HG02798 (cell line): Measurements from ENCODE around the gene ZDHHC9.
"Not testable (repeated sequence)": the region's sequence is repeated elsewhere in the genome, so short reads cannot be mapped to it uniquely, and the experiment has no call there.

Experiments used
- ATAC-seq: cut with Tn5 transposase; IDR thresholded peaks from one replicate; pipeline ENCODE4 v1.9.1; 2021; ENCODE audit warnings: mild to moderate bottlenecking; ENCODE audit not compliant: unreplicated experiment, poor library complexity

The ZDHHC9 gene

GRCh38 chrX:129843459-129844306 is at the start of gene ZDHHC9:
TSS of gene ZDHHC9 (minus strand) at chrX:129843886. CDS start at chrX:129841945, 1,941 bp downstream.
- ATAC-seq, result peak; percentile 99

- ATAC-seq, result no peak
Observed at GRCh38 chrX:129877401-129877800, 33.7 kb upstream of the ZDHHC9 start.

GRCh38 chrX:129876771-129877305 is 33.2 kb upstream of the ZDHHC9 start:
- no peak for ATAC-seq

- ATAC-seq, result no peak
Observed at GRCh38 chrX:129875669-129876068, 32.0 kb upstream of the ZDHHC9 start.

GRCh38 chrX:129872524-129872923 is 28.8 kb upstream of the ZDHHC9 start:
- no peak for ATAC-seq

GRCh38 chrX:129866321-129866720 is 22.6 kb upstream of the ZDHHC9 start:
- not testable (repeated sequence) for ATAC-seq

GRCh38 chrX:129859134-129859533 is 15.4 kb upstream of the ZDHHC9 start:
- not testable (repeated sequence) for ATAC-seq

GRCh38 chrX:129851825-129852224 is 8.1 kb upstream of the ZDHHC9 start:
- not testable (repeated sequence) for ATAC-seq

GRCh38 chrX:129846716-129847115 is 3.0 kb upstream of the ZDHHC9 start:
- no peak for ATAC-seq

GRCh38 chrX:129845616-129846190 is 2.0 kb upstream of the ZDHHC9 start:
- ATAC-seq, result no peak

GRCh38 chrX:129843209-129843458 is 552 bp downstream of the ZDHHC9 start:
- ATAC-seq, result no peak

GRCh38 chrX:129842510-129843208 is 1.0 kb downstream of the ZDHHC9 start:
- no peak for ATAC-seq

GRCh38 chrX:129840344-129840743 is 3.3 kb downstream of the ZDHHC9 start:
- ATAC-seq, result no peak

GRCh38 chrX:129836827-129837226 is 6.9 kb downstream of the ZDHHC9 start:
- ATAC-seq, result no peak

GRCh38 chrX:129833153-129833990 is 10.3 kb downstream of the ZDHHC9 start:
- ATAC-seq, result no peak

GRCh38 chrX:129831091-129831885 is 12.4 kb downstream of the ZDHHC9 start:
- no peak for ATAC-seq

- no peak for ATAC-seq
Observed at GRCh38 chrX:129830494-129830893, 13.2 kb downstream of the ZDHHC9 start.

GRCh38 chrX:129825746-129826505 is 17.8 kb downstream of the ZDHHC9 start:
- no peak for ATAC-seq

- no peak for ATAC-seq
Observed at GRCh38 chrX:129824620-129825019, 19.1 kb downstream of the ZDHHC9 start.
